ENCODE data around the gene TCEAL1. TPM values are rescaled to one million over a fixed set of nuclear protein-coding genes. Genes with fewer than 3 reads are reported as not detected.
"Not testable (repeated sequence)": the region's sequence is repeated elsewhere in the genome, so short reads cannot be mapped to it uniquely, and the experiment has no call there.

TCEAL1 gene
- total RNA-seq, 1 experiment from 2014 or later = 88.1 TPM

DNA sequence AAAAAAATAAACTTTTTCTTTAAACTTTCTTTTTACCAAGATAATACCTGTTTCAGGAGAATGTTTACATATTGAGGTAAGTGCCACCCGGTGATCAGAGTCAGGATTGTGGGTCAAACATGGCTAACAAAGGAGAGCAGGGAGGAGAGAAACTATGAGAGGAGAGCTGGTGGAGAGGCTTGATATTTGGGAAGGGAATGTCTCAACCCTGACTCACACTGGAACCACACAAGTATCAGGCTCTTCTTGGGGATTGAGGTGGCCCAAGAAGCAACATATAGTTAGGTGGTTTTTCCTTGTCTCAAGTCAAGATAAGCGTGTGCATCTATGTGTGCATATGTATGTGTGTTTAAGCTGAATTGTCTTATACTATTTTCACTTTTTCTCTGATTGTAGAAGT lies 6.7 kb downstream of the TCEAL1 start:
- DNase-seq (ENCODE audit: low read depth) = peak; percentile 42

- peak; percentile 60 for DNase-seq (ENCODE audit: low read depth)
These were observed 9.0 kb downstream of the TCEAL1 start for GRCh38 chrX:103637604-103638338.

- DNase-seq (ENCODE audit: low read depth) = peak; percentile 56
These were observed 9.9 kb downstream of the TCEAL1 start for GRCh38 chrX:103638479-103639346.

GRCh38 chrX:103640401-103641155 lies 11.8 kb downstream of the TCEAL1 start:
- DNase-seq (ENCODE audit: low read depth) = peak; percentile 79

DNA sequence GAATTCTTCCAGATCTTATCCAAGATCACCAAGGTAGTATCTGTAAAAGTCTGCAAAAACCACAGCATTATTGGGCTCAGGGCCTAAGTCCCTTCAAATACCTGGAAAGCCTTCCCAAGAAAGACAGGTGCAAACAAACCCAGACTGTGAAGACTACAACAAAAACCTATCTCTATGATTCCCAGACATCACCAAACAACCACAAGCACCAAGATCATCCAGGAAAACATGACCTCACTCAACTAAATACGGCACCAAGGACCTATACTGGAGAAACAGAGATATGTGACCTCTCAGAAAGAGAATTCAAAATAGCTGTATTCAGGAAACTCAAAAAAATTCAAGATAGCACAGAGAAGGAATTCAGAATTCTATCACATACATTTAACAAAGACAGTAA lies 15.3 kb downstream of the TCEAL1 start:
- DNase-seq (ENCODE audit: low read depth) = no peak

- DNase-seq (ENCODE audit: low read depth) = no peak
These were observed 18.9 kb downstream of the TCEAL1 start for GRCh38 chrX:103647630-103648029.

DNA sequence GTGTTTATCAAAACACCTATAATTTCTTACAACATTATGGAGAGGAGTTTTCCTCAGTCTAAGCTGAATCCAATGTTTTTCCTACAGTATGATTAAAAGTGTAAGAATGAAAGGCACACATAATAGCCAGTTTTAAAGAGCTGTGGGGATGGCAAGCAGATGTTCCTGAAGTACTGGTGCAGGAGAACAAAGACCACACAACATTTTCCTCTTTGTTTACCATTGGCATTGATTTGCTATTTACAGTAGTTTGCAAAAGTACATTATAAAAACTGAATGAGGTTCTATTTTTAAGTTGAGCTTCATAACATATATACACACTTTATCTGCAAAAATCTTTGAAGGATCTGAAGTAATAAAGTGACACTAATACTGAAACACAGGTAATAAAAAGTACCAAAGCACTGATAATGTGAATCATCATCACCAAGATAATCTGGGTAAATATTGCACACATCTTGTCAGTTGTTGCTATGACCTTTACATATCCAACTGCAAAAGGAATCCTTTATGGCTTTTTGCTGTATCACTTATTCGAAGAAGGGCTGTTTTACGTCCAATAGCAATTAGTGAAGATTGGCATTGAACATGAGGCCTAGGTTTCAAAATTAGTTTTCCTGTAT lies 22.5 kb downstream of the TCEAL1 start:
- no peak for DNase-seq (ENCODE audit: low read depth)

DNA sequence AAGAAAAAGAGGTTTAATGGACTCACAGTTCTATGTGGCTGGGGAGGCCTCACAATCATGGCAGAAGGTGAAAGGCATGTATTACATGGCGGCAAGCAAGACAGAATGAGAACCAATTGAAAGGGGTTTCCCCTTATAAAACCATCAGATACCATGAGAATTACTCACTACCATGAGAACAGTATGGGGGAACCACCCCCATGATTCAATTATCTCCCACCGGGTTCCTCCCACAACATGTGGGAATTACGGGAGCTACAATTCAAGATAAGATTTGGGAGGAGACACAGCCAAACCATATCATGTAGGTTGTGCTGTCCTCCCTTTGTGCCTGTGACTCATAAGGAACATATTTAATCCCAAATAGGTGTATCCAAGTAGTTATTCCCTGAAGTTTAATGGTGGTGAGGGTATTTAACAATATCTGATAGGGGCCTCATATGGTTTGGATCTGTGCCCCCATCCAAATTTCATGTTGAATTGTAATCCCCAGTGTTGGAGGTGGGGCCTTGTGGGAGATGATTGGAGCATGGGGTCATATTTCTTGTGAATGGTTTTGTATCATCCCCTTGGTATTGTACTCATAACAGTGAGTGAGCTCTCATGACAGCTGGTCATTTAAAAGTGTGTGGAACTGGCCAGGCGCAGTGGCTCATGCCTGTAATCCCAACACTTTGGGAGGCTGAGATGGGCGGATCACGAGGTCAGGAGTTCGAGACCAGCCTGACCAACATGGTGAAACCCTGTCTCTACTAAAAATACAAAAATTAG lies 26.6 kb downstream of the TCEAL1 start:
- peak; percentile 56 for DNase-seq (ENCODE audit: low read depth)

DNA sequence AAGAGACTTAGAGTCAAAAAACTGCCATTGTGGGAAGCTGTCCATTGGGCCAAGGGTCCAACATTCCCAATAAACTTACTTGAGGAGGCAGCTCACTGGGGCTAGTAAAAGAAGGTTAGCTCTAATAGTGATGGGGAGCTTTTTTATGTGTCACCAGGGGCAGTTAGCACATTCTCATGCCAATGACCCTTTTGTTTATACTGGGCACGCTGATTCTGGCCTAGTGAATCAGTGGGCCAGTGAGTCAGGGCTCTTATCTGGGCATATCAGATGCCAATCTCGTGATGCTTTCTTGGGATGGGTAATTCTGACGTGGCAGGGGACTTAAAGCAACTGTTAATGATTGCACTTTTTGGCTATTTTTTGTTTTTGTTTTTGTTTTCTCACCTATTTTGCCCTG lies 27.8 kb downstream of the TCEAL1 start:
- peak; percentile 98 for DNase-seq (ENCODE audit: low read depth)

DNA sequence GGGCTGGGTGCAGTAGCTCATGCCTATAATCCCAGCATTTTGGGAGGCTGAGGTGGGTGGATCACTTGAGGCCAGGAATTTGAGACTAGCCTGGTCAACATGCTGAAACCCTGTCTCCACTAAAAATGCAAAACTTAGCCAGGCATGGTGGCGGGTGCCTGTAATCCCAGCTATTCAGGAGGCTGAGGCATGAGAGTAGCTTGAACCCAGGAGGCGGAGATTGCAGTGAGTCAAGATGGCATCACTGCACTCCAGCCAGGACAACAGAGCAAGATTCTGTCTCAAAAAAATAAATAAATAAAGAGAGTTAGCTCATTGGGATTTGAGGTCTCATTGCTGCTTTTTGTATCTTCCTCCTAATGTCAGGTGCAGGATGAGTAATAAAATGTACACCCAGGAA lies 28.3 kb downstream of the TCEAL1 start:
- peak; percentile 81 for DNase-seq (ENCODE audit: low read depth)

DNA sequence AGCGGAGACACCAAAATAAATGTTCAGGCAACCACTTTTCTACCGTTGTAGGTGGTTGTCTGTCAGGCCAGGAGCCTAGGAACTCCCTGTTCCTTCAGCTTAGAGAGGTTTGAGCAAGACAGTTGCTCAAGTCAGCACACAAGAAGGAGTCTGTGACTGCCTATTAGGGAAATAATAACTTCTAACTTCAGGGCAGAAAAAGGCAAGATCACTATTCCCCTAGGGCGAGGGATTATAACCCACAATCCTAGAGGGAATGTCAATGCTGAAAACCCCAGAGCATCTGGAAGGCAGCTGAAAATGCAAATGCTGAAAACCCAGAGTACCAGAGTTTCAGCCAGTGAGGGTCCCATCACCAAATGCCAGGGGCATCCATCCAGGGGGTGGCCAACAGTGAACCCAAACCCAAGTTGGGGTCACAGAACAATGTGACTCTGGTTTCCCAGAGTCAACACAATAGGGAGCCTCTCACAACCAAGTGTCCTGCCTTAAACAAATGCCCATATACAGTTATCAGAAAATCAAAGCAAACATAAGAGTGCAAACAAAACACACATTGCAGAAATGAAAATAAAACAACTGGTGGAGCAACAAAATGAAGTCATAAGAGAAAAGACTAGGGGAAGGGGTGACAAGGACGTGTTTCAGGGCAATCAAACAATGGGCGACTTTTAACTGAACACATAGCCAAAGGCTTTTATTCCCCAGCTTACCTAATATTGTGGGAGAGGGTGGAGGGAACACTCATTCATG lies 30.1 kb downstream of the TCEAL1 start:
- DNase-seq (ENCODE audit: low read depth) = no peak

DNA sequence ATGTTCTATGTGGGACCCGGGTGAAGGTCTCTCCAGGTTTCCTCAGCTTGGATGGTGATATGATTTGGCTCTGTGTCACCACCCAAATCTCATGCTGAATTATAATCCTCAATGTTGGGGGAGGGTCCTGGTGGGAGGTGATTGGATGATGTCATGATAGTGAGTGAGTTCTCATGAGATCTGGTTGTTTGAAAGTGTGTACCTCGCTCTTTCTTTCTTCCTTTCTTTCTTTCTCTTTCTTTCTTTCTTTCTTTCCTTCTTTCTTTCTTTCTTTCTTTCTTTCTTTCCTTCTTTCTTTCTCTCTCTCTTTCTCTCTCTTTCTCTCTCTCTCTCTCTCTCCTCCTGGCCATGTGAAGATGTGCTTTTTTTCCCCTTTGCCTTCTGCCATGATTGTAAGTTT lies 30.7 kb downstream of the TCEAL1 start:
- not testable (repeated sequence) for DNase-seq (ENCODE audit: low read depth)

DNA sequence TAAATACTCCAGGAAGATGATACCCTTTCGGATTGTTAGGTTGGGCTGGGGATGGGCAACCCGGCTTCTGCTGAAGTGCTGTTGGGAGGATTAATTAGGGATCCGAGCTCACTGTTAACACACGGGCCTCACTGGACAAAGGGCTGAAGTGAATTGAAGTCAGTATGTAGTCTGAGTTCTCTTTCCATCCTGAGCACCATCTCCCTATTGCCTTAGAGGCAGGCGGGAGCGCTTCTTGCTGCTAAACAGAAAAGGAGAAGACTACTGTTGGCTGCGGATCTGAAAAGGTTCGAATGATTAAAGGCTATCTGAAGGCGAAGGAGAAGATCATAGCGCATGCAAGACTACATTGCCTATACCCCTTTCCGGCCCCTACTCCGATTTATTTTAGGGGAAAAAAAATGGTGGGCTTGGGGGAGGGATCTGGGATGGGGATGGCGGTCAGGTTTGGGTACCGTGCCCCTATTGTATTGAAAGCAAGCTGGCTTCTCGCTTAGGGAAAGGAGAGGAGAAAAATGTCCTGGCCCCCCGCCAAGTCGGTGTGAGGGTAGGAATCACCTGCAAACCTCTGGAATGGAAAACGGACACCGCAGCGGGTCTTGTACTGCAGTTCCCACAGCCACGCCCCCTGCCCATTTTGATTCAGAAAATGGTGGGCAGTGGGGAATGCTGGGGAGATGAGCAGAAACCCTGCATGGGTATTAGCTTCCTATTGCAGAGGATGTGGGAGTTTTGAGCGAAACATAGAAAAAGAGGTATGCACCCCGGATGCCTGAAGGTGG lies 35.4 kb downstream of the TCEAL1 start:
- no peak for DNase-seq (ENCODE audit: low read depth)

- DNase-seq (ENCODE audit: low read depth) = peak; percentile 31
These were observed 37.7 kb downstream of the TCEAL1 start for GRCh38 chrX:103666202-103667107.

DNA sequence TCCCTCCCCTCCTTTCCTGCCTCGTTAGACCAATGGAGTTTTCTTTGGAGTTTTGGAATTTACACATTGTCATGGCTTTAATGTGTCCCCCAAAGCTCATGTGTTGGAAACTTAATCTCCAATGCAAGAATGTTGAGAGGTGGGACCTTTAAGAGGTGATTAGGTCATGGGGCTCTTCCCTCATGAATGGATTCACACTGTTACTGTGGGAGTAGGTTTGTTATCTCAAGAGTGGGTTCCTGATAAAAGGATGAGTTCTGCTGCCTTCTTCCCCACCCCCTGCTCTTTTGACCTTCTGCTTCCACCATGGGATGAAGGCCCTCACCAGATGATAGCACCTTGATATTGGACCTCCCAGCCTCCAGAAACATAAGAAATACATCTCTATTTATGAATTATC lies 41.0 kb downstream of the TCEAL1 start:
- no peak for DNase-seq (ENCODE audit: low read depth)

DNA sequence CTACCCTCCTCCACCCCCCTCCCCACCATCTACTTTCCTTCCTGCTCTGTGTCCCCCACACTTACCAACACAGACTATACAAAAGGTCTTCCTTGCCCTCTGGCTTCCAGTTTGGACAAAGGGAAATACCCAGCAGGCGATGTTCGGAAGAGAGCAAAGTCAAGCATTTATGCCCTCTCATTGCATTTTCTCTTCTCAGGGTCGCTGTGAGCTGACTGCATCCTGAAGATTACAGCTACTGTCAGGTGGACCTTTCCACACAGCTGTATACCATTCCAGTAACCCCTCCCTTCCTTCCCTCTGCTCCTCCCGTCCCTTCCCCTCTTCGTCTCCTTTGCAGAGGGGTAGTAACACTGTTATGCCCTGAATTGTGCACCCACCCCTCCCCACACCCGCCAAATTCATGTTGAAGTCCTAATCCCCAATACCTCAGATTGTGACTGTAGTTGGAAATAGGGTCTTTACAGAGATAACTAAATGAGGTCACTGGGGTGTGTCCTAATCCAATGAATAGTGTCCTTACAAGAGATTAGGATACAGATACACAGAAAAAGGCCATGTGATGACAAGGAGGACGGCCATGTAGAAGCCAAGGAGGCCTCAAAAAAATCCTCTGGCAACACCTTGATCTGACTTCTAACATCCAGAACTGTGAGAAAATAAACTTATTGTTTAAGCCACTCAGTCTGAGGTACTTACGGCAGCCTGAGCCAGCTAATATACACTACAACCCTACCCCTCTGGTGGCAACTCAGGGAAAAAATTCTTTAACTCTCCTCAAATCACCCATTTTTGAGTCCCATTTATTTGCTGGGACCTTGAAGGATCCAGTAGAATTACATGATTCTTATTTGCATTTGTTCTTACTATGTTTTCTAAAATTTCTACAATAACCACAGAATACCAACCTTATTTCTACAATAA lies 46.0 kb downstream of the TCEAL1 start:
- peak; percentile 22 for DNase-seq (ENCODE audit: low read depth)
